ENCODE data around the gene MKRN2.
A peak's percentile ranks its signal among the peaks of the same experiment; 100 is the strongest.
"Not testable (repeated sequence)": the region's sequence is repeated elsewhere in the genome, so short reads cannot be mapped to it uniquely, and the experiment has no call there.

The MKRN2 gene

GRCh38 chr3:12556690-12557472 lies at the start of gene MKRN2:
Gene MKRN2 (plus strand): TSS chr3:12557087. CDS start chr3:12557151, 64 bp downstream.
- peak; percentile 92 for DNase-seq (ENCODE audit: low spot score)

GRCh38 chr3:12507591-12508281 lies 49.2 kb upstream of the MKRN2 start:
- DNase-seq (ENCODE audit: low spot score) = peak; percentile 28

- peak; percentile 87 for DNase-seq (ENCODE audit: low spot score)
Observed at GRCh38 chr3:12508291-12508700, 48.6 kb upstream of the MKRN2 start.

- no peak for DNase-seq (ENCODE audit: low spot score)
Observed at GRCh38 chr3:12509466-12509865, 47.4 kb upstream of the MKRN2 start.

- no peak for DNase-seq (ENCODE audit: low spot score)
Observed at GRCh38 chr3:12512534-12513118, 44.3 kb upstream of the MKRN2 start.

GRCh38 chr3:12513694-12514446 lies 43.0 kb upstream of the MKRN2 start:
- DNase-seq (ENCODE audit: low spot score) = no peak

- DNase-seq (ENCODE audit: low spot score) = no peak
Observed at GRCh38 chr3:12515631-12516030, 41.3 kb upstream of the MKRN2 start.

GRCh38 chr3:12516873-12517272 lies 40.0 kb upstream of the MKRN2 start:
- DNase-seq (ENCODE audit: low spot score) = peak; percentile 19

- no peak for DNase-seq (ENCODE audit: low spot score)
Observed at GRCh38 chr3:12518261-12519028, 38.4 kb upstream of the MKRN2 start.

GRCh38 chr3:12521010-12521409 lies 35.9 kb upstream of the MKRN2 start:
- DNase-seq (ENCODE audit: low spot score) = no peak

- DNase-seq (ENCODE audit: low spot score) = no peak
Observed at GRCh38 chr3:12522721-12523120, 34.2 kb upstream of the MKRN2 start.

- no peak for DNase-seq (ENCODE audit: low spot score)
Observed at GRCh38 chr3:12527757-12528143, 29.1 kb upstream of the MKRN2 start.

GRCh38 chr3:12532182-12532581 lies 24.7 kb upstream of the MKRN2 start:
- no peak for DNase-seq (ENCODE audit: low spot score)

GRCh38 chr3:12536423-12536822 lies 20.5 kb upstream of the MKRN2 start:
- no peak for DNase-seq (ENCODE audit: low spot score)

- DNase-seq (ENCODE audit: low spot score) = no peak
Observed at GRCh38 chr3:12541625-12542024, 15.3 kb upstream of the MKRN2 start.

GRCh38 chr3:12543497-12543896 lies 13.4 kb upstream of the MKRN2 start:
- not testable (repeated sequence) for DNase-seq (ENCODE audit: low spot score)

GRCh38 chr3:12544652-12545472 lies 12.0 kb upstream of the MKRN2 start:
- no peak for DNase-seq (ENCODE audit: low spot score)

- DNase-seq (ENCODE audit: low spot score) = peak; percentile 95
Observed at GRCh38 chr3:12545473-12545791, 11.5 kb upstream of the MKRN2 start, which contains the start of gene MKRN2OS. Gene MKRN2OS (minus strand): TSS chr3:12545499. CDS start chr3:12545464, 35 bp downstream.

- no peak for DNase-seq (ENCODE audit: low spot score)
Observed at GRCh38 chr3:12549971-12550760, 6.7 kb upstream of the MKRN2 start.

GRCh38 chr3:12553921-12554391 lies 2.9 kb upstream of the MKRN2 start:
- DNase-seq (ENCODE audit: low spot score) = peak; percentile 18

Measured in kidney tubule cell (primary cell).